Stomach (tissue), 9 donors: ENCODE measurements around the gene TBC1D4. TPM values are rescaled to one million over a fixed set of nuclear protein-coding genes. Genes with fewer than 3 reads are reported as not detected.
"Not testable (repeated sequence)": the region's sequence is repeated elsewhere in the genome, so short reads cannot be mapped to it uniquely, and the experiment has no call there.

ENCODE experiments used
- DNase-seq, 2 donors: peaks; one replicate each; pipeline versions ENCODE4 v3.0.0 to v3.0.0-alpha.2; 2013 to 2019
- H3K27ac ChIP-seq, 5 donors: fragments of 200-600 bp in 4 of 5; sonication (generic) in 4 of 5; one replicate each; pipeline ENCODE4 v1.5.1; 2013 to 2019; ENCODE audit warnings: mild to moderate bottlenecking in 1 of 5, moderate library complexity in 1 of 5
- H3K27me3 ChIP-seq, 3 donors: fragments of 200-600 bp; sonication (generic); one replicate each; pipeline ENCODE4 v1.5.1; 2017 to 2019; ENCODE audit warnings: mixed run types in 1 of 3
- H3K36me3 ChIP-seq, 4 donors: fragments of 200-600 bp; sonication (generic); 1 replicate in 3 of 4; 2 replicates in 1 of 4; pipeline ENCODE4 v1.5.1; 2016 to 2019
- H3K4me1 ChIP-seq, 4 donors: fragments of 200-600 bp; sonication (generic); one replicate each; pipeline ENCODE4 v1.5.1; 2016 to 2019
- H3K4me3 ChIP-seq, 4 donors: fragments of 200-600 bp; sonication (generic) in 3 of 4; one replicate each; pipeline ENCODE4 v1.5.1; 2016 to 2019; ENCODE audit warnings: mild to moderate bottlenecking in 1 of 4
- H3K9me3 ChIP-seq, 4 donors: fragments of 200-600 bp; sonication (generic); one replicate each; pipeline ENCODE4 v1.5.1; 2016 to 2019
- CTCF ChIP-seq, 7 experiments: fragments of 450-650 bp in 4 of 7; fragments of 200-600 bp in 3 of 7; sonication (generic) in 3 of 7; IDR thresholded peaks; one replicate each; pipeline ENCODE4 v1.5.1; 2016 to 2019; ENCODE audit warnings: antibody characterized with exemption in 7 of 7, control low read depth in 2 of 7, mild to moderate bottlenecking in 1 of 7
- EP300 ChIP-seq: sonication (generic); formaldehyde crosslinking; IDR thresholded peaks from one replicate; pipeline ENCODE4 v1.6.1; 2017; ENCODE audit warnings: antibody characterized with exemption
- POLR2A ChIP-seq, 4 donors: fragments of 450-650 bp; IDR thresholded peaks; one replicate each; pipeline ENCODE4 v1.6.1; 2016; ENCODE audit warnings: antibody characterized with exemption in 4 of 4, control low read depth in 2 of 4, mild to moderate bottlenecking in 1 of 4, moderate library complexity in 1 of 4
- POLR2AphosphoS5 ChIP-seq, 3 donors: sonication (generic); formaldehyde crosslinking; IDR thresholded peaks; one replicate each; pipeline ENCODE4 v1.6.1; 2016; ENCODE audit warnings: antibody characterized with exemption in 3 of 3
- WGBS, 5 donors: extraction: QIAGEN DNeasy Blood & Tissue Kit in 3 of 5; methylation state at CpG; one replicate each; pipeline versions ENCODE4 v1.1.5 to v1.1.7; 2013 to 2018; 5-methylcytosine and 5-hydroxymethylcytosine counted together
- intact Hi-C: fragments of 100-400 bp; cut with DNase I; formaldehyde crosslinking; loops from one replicate; pipeline ENCODE4 v1.15.1; 2023; ENCODE audit warnings: low total_unique reads
- polyA plus RNA-seq, 3 donors: library from polyadenylated mRNA; stranded (reverse); fragments of 200-250 nt; gene quantifications; one replicate each; pipeline ENCODE4 v1.2.3, GENCODE V29; 2013
- total RNA-seq, 5 donors: library from RNA; depleted of rRNA; stranded (reverse); fragments of >200 nt; gene quantifications; one replicate each; pipeline versions ENCODE4 v1.1.0 to v1.2.3, GENCODE V29; 2014 to 2016
- donor health status: healthy with polysubstance abuse.
- donor health status: Bipolar disorder and iron deficiency.
- donor health status: healthy.

The TBC1D4 gene
- total and polyA plus RNA-seq, 8 donors = 4.9 to 47.8 (median 27.3) TPM

- Histone ChIP-seq H3K27ac (no peak overlapping the region), H3K4me3 (no peak overlapping the region)
- TF ChIP-seq EP300 (no peak), CTCF (IDR thresholded peaks at IDR 0.05) (no peak), POLR2AphosphoS5 (IDR thresholded peaks at IDR 0.05) (no peak), POLR2A (IDR thresholded peaks at IDR 0.05) (no peak)
Measured at GRCh38 chr13:75442736-75443234, 39.2 kb downstream of the TBC1D4 start.

GRCh38 chr13:75440100-75440499 lies 41.9 kb downstream of the TBC1D4 start:
- TF ChIP-seq EP300 = no peak
- TF ChIP-seq POLR2AphosphoS5 (IDR thresholded peaks at IDR 0.05) = no peak
- TF ChIP-seq CTCF (IDR thresholded peaks at IDR 0.05) = no peak
- TF ChIP-seq POLR2A (IDR thresholded peaks at IDR 0.05) = no peak
- no peaks in the 10 kb centered on the region for H3K27me3 ChIP-seq
- peak overlapping the region in 1 of 5 donors; percentile 2 for H3K27ac ChIP-seq
- intact Hi-C loops = no loop called here
- DNase-seq = peak in 1 of 2 donors; percentile 60
- 33 to 49% (median 41%) methylated on average over 2 of the region's 2 CpGs for WGBS, 5 donors
- no peaks in the 10 kb centered on the region for H3K9me3 ChIP-seq
- peaks cover 7 to 40% (median 12%) of the 10 kb centered on the region in 4 donors for H3K4me1 ChIP-seq
- no peaks in the 10 kb centered on the region for H3K36me3 ChIP-seq
- no peak overlapping the region for H3K4me3 ChIP-seq

More at GRCh38 chr13:75442736-75443234, 39.2 kb downstream of the TBC1D4 start:
- WGBS, 5 donors = 70 to 80% (median 75%) methylated on average over 6 of the region's 6 CpGs
- Histone ChIP-seq H3K9me3 (no peaks in the 10 kb centered on the region), H3K4me1 (peaks cover 7 to 48% (median 9%) of the 10 kb centered on the region in 4 donors), H3K27me3 (no peaks in the 10 kb centered on the region), H3K36me3 (no peaks in the 10 kb centered on the region)
- no peak for DNase-seq
- intact Hi-C loops = no loop called here

- TF ChIP-seq CTCF (IDR thresholded peaks at IDR 0.05) (no peak), EP300 (no peak), POLR2AphosphoS5 (IDR thresholded peaks at IDR 0.05) (no peak), POLR2A (IDR thresholded peaks at IDR 0.05) (no peak)
- intact Hi-C loops = no loop called here
- DNase-seq = peak in 1 of 2 donors; percentile 66
- H3K27ac ChIP-seq = no peak overlapping the region
- H3K9me3 ChIP-seq = no peaks in the 10 kb centered on the region
- no peak overlapping the region for H3K4me3 ChIP-seq
- H3K36me3 ChIP-seq = no peaks in the 10 kb centered on the region
- no peaks in the 10 kb centered on the region for H3K27me3 ChIP-seq
- WGBS, 5 donors = 43 to 59% (median 51%) methylated on average over 4 of the region's 4 CpGs
- H3K4me1 ChIP-seq = peaks cover 7 to 29% (median 14%) of the 10 kb centered on the region in 4 donors
Measured at GRCh38 chr13:75437582-75438318, 44.2 kb downstream of the TBC1D4 start.

- H3K27ac ChIP-seq, intact Hi-C loops: not testable (repeated sequence)
- WGBS, 5 donors = 69 to 85% (median 73%) methylated on average over 2 of the region's 2 CpGs
Measured at GRCh38 chr13:75434126-75434525, 47.8 kb downstream of the TBC1D4 start.

GRCh38 chr13:75432811-75433244 lies 49.1 kb downstream of the TBC1D4 start:
- Histone ChIP-seq H3K4me1 (peaks cover 0 to 30% (median 11%) of the 10 kb centered on the region in 4 donors), H3K27me3 (no peaks in the 10 kb centered on the region), H3K36me3 (no peaks in the 10 kb centered on the region), H3K27ac (no peak overlapping the region), H3K4me3 (no peak overlapping the region), H3K9me3 (no peaks in the 10 kb centered on the region)
- WGBS, 5 donors = 64 to 79% (median 76%) methylated on average over 5 of the region's 5 CpGs
- intact Hi-C loops = no loop called here
- TF ChIP-seq CTCF (IDR thresholded peaks at IDR 0.05) (no peak), POLR2A (IDR thresholded peaks at IDR 0.05) (no peak), POLR2AphosphoS5 (IDR thresholded peaks at IDR 0.05) (no peak), EP300 (no peak)
- no peak for DNase-seq

More at GRCh38 chr13:75434126-75434525, 47.8 kb downstream of the TBC1D4 start:
- H3K36me3 ChIP-seq, DNase-seq, H3K9me3 ChIP-seq, H3K27me3 ChIP-seq, H3K4me3 ChIP-seq: not testable (repeated sequence)
- peaks cover 0 to 34% (median 12%) of the 10 kb centered on the region in 4 donors for H3K4me1 ChIP-seq
